Measurements from ENCODE around the gene KLF16.

KLF16 gene

GRCh38 chr19:1863638-1864479, 480 bp upstream of the KLF16 start:
- TF ChIP-seq, protein P1, sequence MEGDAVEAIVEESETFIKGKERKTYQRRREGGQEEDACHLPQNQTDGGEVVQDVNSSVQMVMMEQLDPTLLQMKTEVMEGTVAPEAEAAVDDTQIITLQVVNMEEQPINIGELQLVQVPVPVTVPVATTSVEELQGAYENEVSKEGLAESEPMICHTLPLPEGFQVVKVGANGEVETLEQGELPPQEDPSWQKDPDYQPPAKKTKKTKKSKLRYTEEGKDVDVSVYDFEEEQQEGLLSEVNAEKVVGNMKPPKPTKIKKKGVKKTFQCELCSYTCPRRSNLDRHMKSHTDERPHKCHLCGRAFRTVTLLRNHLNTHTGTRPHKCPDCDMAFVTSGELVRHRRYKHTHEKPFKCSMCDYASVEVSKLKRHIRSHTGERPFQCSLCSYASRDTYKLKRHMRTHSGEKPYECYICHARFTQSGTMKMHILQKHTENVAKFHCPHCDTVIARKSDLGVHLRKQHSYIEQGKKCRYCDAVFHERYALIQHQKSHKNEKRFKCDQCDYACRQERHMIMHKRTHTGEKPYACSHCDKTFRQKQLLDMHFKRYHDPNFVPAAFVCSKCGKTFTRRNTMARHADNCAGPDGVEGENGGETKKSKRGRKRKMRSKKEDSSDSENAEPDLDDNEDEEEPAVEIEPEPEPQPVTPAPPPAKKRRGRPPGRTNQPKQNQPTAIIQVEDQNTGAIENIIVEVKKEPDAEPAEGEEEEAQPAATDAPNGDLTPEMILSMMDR (IDR thresholded peaks at IDR 0.05; ENCODE audit: low read length, missing control alignments) = no peak

DNA sequence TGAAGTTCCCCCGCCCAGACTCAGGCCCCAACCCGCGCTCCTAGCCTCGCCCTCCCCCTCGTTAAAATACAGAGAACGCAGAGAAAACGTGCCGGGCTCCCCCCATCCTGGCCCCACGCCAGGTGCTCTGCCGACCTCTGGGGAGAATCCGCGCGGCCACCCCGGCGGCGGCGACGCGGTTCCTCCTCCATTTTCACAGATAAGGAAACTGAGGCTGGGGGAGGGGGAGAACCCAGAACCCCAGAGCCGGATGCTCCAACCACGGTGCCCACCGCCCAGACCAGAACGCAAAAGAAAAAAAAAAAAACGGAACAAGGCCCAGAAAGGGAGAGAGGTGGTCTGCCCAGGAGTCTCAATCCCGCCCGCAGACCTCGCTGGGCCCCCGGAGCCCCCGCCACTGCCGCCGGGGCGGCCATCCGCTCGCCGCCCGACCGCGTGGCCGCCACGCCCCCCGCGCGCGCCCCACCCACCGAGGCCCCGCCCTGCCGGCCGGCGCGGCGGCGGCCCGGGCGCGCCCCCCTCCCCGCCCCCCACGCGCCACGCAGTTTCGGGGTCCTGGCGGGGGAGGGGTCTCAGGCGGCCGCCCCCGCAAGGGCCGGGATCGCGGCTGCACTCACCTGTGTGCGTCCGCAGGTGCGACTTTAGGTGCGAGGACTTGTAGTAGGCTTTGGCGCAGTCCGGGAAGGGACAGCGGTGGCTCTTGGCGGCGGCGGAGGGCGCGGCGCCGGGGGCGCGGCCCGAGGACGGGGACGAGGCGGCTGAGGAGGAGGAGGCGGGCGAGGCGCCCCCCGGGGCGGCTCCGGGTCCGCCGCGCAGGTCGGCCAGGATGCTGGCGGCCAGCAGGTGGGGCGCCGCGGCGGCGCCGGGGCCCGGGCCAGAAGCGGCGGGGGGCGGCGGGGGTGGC, 703 bp downstream of the KLF16 start:
- DNase-seq (ENCODE audit: low read depth) = no peak
- peak overlapping the region; percentile 69 for H3K4me3 ChIP-seq (replicated peaks; ENCODE audit: low read depth, low read length)
- TF ChIP-seq, protein P1 (IDR thresholded peaks at IDR 0.05; ENCODE audit: low read length, missing control alignments) = no peak

More at GRCh38 chr19:1863638-1864479, 480 bp upstream of the KLF16 start:
- peak overlapping the region; percentile 75 for H3K4me3 ChIP-seq (replicated peaks; ENCODE audit: low read depth, low read length)
- peak; percentile 94 for DNase-seq (ENCODE audit: low read depth)

DNA sequence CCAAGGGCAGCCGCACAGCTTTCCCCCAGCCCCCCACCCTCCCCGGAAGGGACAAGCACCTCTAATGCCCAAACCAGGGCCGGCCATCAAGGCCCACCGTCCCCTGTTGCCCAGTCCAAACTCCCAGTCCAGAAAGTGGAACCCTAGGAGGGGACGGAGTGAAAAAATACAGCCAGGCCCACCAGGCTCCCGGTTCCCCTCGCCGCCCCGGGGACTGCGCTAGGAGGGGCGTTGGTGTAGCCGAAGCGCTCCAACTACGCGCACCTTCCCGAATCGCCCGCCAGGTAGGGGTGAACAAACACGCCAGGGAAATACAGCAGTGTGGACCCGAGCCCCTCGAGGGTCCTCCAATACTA, 1.3 kb downstream of the KLF16 start:
- TF ChIP-seq, protein P1 (IDR thresholded peaks at IDR 0.05; ENCODE audit: low read length, missing control alignments) = no peak
- no peak for DNase-seq (ENCODE audit: low read depth)
- peak overlapping the region; percentile 69 for H3K4me3 ChIP-seq (replicated peaks; ENCODE audit: low read depth, low read length)

DNA sequence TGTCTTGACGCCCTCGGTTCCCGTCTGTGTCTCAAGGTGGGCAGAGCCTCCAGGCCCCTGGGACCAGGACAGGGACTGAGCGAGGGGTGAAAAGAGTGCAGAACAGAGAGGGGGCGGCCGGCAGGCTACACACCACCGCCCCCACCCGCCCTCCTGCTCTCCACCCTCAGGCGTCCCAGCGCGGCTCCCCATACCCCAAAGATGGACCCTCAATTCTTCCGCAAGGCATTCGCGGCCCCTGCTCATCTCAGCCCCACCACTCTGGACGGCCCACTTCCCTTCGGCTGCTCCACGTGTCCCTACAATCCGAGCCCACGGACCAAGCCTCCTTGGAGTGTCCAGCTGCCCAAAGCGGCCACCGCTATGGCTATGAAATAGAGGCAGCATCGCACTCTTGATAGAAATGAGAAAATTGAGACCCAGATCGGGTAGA, 1.8 kb downstream of the KLF16 start:
- TF ChIP-seq, protein P1 (IDR thresholded peaks at IDR 0.05; ENCODE audit: low read length, missing control alignments) = no peak
- DNase-seq (ENCODE audit: low read depth) = no peak
- H3K4me3 ChIP-seq (replicated peaks; ENCODE audit: low read depth, low read length) = peak overlapping the region; percentile 69

DNA sequence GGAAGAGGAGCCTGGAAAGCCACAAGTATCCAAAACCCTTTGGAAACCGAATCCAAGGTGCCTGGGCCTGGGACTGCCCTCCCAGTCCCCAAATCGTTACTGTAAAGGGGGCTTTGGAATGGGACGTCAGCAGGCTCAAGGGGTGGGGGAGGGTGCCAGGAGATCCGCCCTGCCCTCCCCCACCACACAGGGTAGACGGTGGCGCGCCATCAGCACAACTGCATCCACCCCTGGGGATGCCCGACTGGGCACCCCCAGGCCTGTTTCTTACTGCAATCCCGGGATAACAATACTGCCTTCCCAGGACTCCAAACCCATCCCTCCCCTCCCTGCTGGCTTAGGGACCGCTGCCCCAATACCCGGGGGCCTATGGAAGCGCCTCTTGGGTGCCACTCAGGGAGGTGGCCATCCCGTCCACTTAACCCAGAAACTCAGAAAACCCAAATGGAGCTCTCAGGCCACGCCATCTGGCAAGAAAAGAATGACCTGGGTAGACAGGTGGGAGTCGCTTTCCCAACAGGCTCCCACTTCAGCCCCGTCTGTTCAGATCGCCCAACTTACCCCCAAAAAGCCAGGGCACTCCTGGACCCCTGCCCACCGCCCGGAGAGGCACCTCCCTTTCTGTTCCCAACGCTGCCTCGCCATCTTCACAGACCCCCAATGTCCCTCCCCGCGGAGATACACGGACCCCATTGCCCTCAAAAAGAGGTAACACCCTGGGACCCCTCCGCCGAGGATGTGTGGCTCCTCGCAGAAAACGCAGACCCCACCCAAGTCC, 2.4 kb downstream of the KLF16 start:
- TF ChIP-seq, protein P1 (IDR thresholded peaks at IDR 0.05; ENCODE audit: low read length, missing control alignments) = no peak
- DNase-seq (ENCODE audit: low read depth) = no peak
- peak overlapping the region; percentile 69 for H3K4me3 ChIP-seq (replicated peaks; ENCODE audit: low read depth, low read length)

GRCh38 chr19:1860042-1860775, 3.2 kb downstream of the KLF16 start:
- peak overlapping the region; percentile 69 for H3K4me3 ChIP-seq (replicated peaks; ENCODE audit: low read depth, low read length)
- DNase-seq (ENCODE audit: low read depth) = peak; percentile 85
- TF ChIP-seq, protein P1 (IDR thresholded peaks at IDR 0.05; ENCODE audit: low read length, missing control alignments) = no peak

Data from fibroblast of pulmonary artery (primary cell).